Measurements from ENCODE around the gene GOLGA8B.
A peak's percentile ranks its signal among the peaks of the same experiment; 100 is the strongest.
"Not testable (repeated sequence)": the region's sequence is repeated elsewhere in the genome, so short reads cannot be mapped to it uniquely, and the experiment has no call there.

The GOLGA8B gene

DNA sequence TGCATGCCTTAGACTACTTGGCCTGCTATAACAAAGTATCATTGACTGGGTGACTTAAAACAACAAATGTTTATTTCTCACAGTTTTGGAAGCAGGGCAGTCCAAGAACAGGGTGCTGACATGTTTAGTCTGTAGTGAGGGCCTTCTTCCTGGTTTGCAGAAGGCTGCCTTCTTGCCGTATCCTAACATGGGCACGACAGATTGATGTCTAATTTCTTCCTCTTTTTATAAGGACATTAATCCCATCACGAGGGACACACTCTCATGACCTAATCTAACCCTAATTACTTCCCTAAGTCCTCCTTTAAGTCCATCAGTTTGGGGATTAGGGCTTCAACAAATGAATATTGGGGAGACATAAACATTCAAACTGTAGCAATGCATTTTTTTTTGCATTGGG is 10.9 kb upstream of the GOLGA8B start:
- TF ChIP-seq ZFX (IDR thresholded peaks at IDR 0.05) = no peak
- TF ChIP-seq, protein P1, sequence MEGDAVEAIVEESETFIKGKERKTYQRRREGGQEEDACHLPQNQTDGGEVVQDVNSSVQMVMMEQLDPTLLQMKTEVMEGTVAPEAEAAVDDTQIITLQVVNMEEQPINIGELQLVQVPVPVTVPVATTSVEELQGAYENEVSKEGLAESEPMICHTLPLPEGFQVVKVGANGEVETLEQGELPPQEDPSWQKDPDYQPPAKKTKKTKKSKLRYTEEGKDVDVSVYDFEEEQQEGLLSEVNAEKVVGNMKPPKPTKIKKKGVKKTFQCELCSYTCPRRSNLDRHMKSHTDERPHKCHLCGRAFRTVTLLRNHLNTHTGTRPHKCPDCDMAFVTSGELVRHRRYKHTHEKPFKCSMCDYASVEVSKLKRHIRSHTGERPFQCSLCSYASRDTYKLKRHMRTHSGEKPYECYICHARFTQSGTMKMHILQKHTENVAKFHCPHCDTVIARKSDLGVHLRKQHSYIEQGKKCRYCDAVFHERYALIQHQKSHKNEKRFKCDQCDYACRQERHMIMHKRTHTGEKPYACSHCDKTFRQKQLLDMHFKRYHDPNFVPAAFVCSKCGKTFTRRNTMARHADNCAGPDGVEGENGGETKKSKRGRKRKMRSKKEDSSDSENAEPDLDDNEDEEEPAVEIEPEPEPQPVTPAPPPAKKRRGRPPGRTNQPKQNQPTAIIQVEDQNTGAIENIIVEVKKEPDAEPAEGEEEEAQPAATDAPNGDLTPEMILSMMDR (conservative IDR thresholded peaks at IDR 0.05) = no peak
- H3K27ac ChIP-seq = no peak overlapping the region

DNA sequence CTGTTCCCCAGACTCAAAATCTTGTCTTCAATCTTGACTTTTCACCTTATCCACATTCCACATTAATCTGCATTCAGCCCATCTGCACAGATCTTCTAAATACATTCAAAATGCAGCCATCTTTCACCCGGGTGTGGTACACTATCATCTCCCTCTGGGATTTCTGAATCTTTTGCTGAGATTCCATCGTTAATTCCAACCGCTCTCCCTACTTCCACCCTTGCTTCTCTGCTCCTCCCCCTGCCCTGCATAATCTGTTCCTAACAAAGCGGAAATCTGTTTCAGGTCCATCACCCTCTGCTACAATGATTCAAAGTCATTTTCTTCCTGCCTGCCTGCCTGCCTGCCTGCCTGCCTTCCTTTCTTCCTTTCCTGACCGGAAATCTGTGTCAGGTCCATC is 7.9 kb upstream of the GOLGA8B start:
- no peak overlapping the region for H3K27ac ChIP-seq
- TF ChIP-seq ZFX (IDR thresholded peaks at IDR 0.05) = no peak
- TF ChIP-seq, protein P1 (conservative IDR thresholded peaks at IDR 0.05) = no peak

DNA sequence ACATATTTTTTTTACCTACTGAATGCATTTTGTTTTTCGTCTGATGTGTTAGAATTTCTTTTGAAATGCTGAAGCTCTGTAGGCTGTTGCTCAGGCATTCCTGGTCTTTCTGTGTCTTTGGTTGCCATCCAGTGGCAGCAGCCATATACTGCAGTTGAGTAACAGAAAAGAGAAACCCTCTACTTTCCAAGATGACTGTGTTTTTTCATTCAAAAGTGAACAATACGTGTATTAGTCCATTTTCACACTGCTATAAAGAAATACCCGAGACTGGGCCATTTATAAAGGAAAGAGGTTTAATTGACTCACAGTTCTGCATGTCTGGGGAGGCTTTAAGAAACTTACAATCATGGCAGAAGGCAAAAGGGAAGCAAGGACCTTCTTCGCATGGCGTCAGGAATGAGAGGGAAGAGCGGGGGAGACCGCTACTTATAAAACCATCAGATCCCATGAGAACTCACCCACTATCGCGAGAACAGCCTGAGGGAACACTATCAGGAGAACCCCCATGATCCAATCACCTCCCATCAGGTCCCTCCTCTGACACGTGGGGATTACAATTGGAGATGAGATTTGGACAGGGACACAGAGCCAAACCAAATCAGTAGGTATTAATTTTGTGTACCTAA is 4.7 kb upstream of the GOLGA8B start:
- H3K27ac ChIP-seq = no peak overlapping the region
- no peak for TF ChIP-seq ZFX (IDR thresholded peaks at IDR 0.05)
- TF ChIP-seq, protein P1 (conservative IDR thresholded peaks at IDR 0.05) = peak; percentile 88

DNA sequence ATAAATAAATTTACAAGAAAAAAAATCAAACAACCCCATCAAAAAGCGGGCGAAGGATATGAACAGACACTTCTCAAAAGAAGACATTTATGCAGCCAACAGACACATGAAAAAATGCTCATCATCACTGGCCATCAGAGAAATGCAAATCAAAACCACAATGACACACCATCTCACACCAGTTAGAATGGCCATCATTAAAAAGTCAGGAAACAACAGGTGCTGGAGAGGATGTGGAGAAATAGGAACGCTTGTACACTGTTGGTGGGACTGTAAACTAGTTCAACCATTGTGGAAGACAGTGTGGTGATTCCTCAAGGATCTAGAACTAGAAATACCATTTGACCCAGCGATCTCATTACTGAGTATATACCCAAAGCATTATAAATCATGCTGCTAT is 2.5 kb upstream of the GOLGA8B start:
- H3K27ac ChIP-seq = not testable (repeated sequence)

DNA sequence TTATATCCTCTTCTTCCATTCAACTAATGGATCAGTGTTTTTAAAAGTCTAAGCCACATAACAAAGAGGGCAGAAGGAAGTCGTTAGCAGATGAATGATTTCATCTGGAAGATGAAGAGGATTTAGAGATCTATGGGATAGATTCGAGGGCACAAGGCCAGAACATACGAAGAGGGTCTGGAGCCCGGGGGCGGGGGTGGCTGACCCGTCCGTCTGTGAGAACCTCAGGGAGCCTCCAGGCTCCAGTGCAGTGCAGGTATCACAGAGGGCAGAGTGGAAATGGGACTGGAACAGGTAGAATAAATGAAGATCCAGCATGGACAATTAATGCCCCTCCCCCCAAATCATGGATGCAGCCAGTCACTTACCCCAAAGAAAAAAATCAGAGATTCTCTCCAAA is 1.5 kb upstream of the GOLGA8B start:
- H3K27ac ChIP-seq = no peak overlapping the region
- TF ChIP-seq, protein P1 (conservative IDR thresholded peaks at IDR 0.05) = no peak
- TF ChIP-seq ZFX (IDR thresholded peaks at IDR 0.05) = no peak

DNA sequence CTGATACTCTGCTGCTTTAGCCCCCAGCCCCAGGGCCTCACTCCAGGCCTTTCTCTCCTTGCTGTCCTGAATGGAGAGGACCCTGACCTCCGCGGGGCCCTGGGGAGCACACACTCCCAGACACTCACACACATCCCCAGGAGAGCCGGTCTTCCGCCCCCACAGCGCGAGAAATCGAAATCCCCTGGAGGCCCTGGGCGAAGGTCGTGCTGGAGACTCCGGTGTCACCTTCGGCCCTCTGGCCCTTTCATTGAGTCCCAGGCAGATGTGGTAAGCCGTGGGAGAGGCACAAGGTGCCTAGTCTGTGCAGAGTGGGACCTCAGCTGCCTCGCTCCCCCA is 848 bp upstream of the GOLGA8B start:
- no peak for TF ChIP-seq ZFX (IDR thresholded peaks at IDR 0.05)
- TF ChIP-seq, protein P1 (conservative IDR thresholded peaks at IDR 0.05) = no peak
- H3K27ac ChIP-seq = no peak overlapping the region; the same call in 1 of the 2 replicates

DNA sequence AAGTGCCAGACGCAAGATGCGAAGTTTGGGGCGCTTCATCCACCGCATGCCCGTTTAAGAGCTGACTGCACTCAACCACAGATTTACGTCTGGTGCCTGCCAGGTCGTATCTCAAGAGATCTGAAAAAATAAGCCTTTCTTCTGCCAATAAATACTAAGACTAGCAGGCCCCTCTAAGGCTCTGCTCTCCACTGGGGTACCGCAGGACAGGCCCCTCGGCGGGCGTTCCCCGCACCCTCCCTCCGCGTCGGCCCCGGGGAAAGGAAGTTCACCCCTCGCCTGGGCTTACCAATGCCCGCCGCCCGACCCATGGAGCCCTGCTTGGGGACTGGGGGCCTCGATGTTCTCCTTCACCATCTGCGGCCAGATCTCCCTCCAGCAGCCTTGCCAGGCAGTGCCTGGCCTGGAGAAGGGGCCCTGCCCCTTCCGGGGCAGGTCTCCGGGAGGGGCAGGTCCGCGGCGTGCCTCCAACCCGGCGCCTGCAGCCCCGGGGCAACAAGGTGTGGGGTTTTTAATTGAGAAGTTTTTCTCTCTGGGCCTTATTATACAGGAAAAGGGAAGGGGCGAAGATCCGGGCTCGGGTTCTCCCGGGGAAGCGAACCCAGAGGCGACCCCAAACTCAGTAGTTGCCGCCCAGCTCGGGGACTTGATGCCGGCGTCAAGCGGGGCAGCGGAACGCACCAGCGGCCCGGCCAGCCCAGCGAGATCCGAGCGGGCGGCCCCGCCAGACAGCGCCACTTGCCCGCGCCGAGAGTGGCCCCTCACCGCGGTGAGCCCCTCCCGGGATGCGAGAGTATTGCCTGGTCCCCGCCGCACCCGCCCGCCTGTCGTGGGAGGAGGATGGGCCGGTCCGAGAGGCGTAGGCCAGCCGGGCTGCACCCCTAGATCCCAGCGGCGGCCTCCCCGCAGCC is 735 bp downstream of the GOLGA8B start:
- H3K27ac ChIP-seq = peak overlapping the region; percentile 52

DNA sequence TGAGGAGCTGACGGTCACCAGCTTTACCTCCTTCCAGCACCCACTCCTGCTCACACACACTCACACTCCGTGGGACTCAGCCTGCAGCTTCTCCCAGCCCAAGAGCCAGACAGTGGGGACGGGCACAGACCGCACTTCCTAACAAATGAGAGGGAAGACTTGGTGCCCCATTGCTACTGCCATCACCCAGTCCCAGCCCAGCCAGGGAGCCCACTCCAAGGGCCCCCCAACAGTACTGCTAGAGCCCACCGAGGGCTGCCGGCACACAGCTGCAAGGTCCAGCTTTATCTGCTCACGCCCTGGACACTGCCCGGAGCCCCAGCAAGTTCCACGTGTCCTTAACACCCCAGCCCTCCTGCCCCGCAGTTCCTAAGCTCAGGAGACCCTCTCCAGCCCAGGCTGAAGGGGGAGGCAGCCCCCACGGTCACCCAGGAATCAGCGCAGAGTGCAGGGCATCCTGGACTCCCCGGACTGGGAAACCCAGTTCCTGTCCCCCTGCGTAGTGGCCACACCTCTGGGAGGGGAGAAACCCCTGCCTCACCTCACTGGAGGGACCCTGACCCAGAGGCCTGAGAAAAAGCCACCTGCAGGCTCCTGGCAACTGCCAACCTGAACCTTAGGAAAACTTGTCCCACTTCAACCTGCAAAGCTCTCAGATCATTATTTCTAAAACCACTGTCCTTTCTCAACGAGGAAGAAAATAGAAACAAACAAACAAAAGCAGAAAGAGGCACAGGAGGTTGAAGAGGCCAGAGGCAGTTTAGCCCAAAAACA is 1.6 kb downstream of the GOLGA8B start:
- peak overlapping the region; percentile 52 for H3K27ac ChIP-seq

More for the DNA sequence above, 735 bp downstream of the GOLGA8B start:
- TF ChIP-seq ZFX (IDR thresholded peaks at IDR 0.05) = no peak
- TF ChIP-seq, protein P1 (conservative IDR thresholded peaks at IDR 0.05) = no peak
